Heart left ventricle (tissue), 16 donors: ENCODE results near the gene RNF31. TPM values are rescaled to one million over a fixed set of nuclear protein-coding genes. Genes with fewer than 3 reads are reported as not detected.

Source experiments
- ATAC-seq, 4 donors: fragments of 200-7000 bp; cut with Tn5 transposase; one replicate each; pipeline ENCODE4 v1.9.1; 2020 to 2022; ENCODE audit warnings: moderate library complexity in 4 of 4, mild to moderate bottlenecking in 3 of 4, moderate number of reproducible peaks in 1 of 4
- DNase-seq, 5 donors: peaks; one replicate each; pipeline ENCODE4 v3.0.0-alpha.2; 2020
- H3K27ac ChIP-seq, 12 donors: fragments of 200-600 bp; sonication (generic) in 4 of 12; one replicate each; pipeline versions ENCODE4 v1.5.0 to v1.8.0; 2016 to 2022; ENCODE audit warnings: mild to moderate bottlenecking in 2 of 12
- H3K27me3 ChIP-seq, 9 donors: fragments of 200-600 bp; sonication (generic) in 2 of 9; one replicate each; pipeline versions ENCODE4 v1.5.1 to v1.8.0; 2016 to 2022; ENCODE audit warnings: mild to moderate bottlenecking in 3 of 9
- H3K36me3 ChIP-seq, 9 donors: fragments of 200-600 bp; sonication (generic) in 2 of 9; one replicate each; pipeline versions ENCODE4 v1.5.0 to v1.8.0; 2018 to 2022; ENCODE audit warnings: mild to moderate bottlenecking in 2 of 9
- H3K4me1 ChIP-seq, 12 donors: fragments of 200-600 bp; sonication (generic) in 4 of 12; one replicate each; pipeline versions ENCODE4 v1.5.0 to v1.8.0; 2016 to 2022; ENCODE audit warnings: mild to moderate bottlenecking in 3 of 12
- H3K4me3 ChIP-seq, 12 donors: fragments of 200-600 bp; sonication (generic) in 4 of 12; one replicate each; pipeline versions ENCODE4 v1.5.0 to v1.8.0; 2017 to 2022; ENCODE audit warnings: mild to moderate bottlenecking in 9 of 12, moderate library complexity in 4 of 12
- H3K9me3 ChIP-seq, 12 donors: fragments of 200-600 bp; sonication (generic) in 4 of 12; one replicate each; pipeline versions ENCODE4 v1.5.0 to v1.8.0; 2016 to 2022; ENCODE audit warnings: mild to moderate bottlenecking in 1 of 12
- POLR2A ChIP-seq, 2 donors: fragments of 450-650 bp; IDR thresholded peaks; one replicate each; pipeline ENCODE4 v1.6.1; 2017; ENCODE audit warnings: antibody characterized with exemption in 2 of 2, mild to moderate bottlenecking in 2 of 2, moderate library complexity in 2 of 2
- WGBS, 4 donors: extraction: QIAGEN DNeasy Blood & Tissue Kit in 2 of 4; methylation state at CpG; one replicate each; pipeline versions ENCODE4 v1.1.5 to v1.1.7; 2013 to 2018; 5-methylcytosine and 5-hydroxymethylcytosine counted together
- intact Hi-C, 10 donors: fragments of 100-400 bp; cut with DNase I; formaldehyde crosslinking; loops; one replicate each; pipeline versions ENCODE4 v1.11.1 to v1.14.2; 2022
- polyA plus RNA-seq, 2 donors: library from polyadenylated mRNA; stranded (reverse); fragments of 200-250 nt; gene quantifications; one replicate each; pipeline ENCODE4 v1.2.3, GENCODE V29; 2013
- total RNA-seq, 9 donors: library from RNA; depleted of rRNA in 2 of 9; stranded (reverse); fragments of >200 nt in 2 of 9; fragmentation: NEBNext Ultra II Directional in 3 of 9; extraction: Animal tissue kit (Norgen Biotek cat#: 25700) in 3 of 9; gene quantifications; one replicate each; pipeline versions ENCODE4 v1.1.0 to v1.2.4, GENCODE V29; 2016 to 2023
- TF ChIP-seq, protein P1 (sequence below), 12 donors: fragments of 200-600 bp; sonication (generic) in 4 of 12; IDR thresholded peaks; one replicate each; pipeline versions ENCODE4 v1.5.0 to v1.8.0; 2018 to 2022; ENCODE audit warnings: antibody characterized with exemption in 12 of 12, mild to moderate bottlenecking in 5 of 12
- donor health status: ischemic (EF 13 %, LVEDD 7.1; RV severe dilation, severe dysfunction).
- donor health status: healthy with polysubstance abuse.
- donor health status: DM: no; HTN: yes; CAD: no.
- donor health status: DM: no; HTN: no; CAD: no.
- donor health status: ischemic (EF 25% LVEDD 6.9; RV normal size, moderate dysfunction).
- donor health status: ischemic (EF 25% LVEDD 5.7; RV mildly dilated, moderate dysfunction).
- donor health status: healthy.
- donor health status: DM: yes; HTN: yes; CAD: no.
- donor health status: ischemic (EF 35%, LVEDD 5.7; RV mildly dilated, moderate dysfunction).
- donor health status: nonischemic (EF 11% LVEDD 7.7; RV severe dilation, severe dysfunction).
- donor health status: DM: yes; HTN: yes; CAD: no.
- donor health status: PGD.
- donor health status: ischemic (EF 29% LVEDD 5.4; RV normal size, mild dysfunction).
- donor health status: nonischemic (EF 23%, LVEDD 6.1; RV moderate dilation, normal function).

The RNF31 gene
- total and polyA plus RNA-seq, 11 donors: 31.6 to 54.2 (median 36.6) TPM

DNA sequence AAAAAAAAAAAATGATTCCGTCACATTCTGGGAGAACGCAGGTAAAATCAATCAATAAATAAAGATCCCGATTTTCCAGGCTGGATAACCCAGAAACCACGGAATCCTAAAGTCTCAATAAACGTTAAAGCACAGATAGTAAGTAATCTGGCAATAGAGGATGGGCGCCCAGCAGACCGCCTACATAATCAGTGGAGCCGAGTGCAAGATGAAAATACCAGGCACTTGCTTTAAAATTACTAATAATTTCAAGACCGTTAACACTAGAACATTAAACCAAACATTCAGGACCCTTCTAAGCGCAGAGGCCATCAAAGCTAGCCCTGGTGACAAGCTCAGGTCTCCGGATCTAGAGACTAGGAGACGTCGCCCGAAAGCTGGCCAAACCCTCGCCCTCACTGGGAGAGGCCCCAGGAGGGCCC is 33.9 kb upstream of the RNF31 start:
- intact Hi-C loops: loop anchor here in 1 of 10 donors (5.0 kb wide), 1 partner anchor 34 kb away; the partner anchor contains the start of genes PSME2 and RNF31
- WGBS, 4 donors: 19 to 22% (median 20%) methylated on average over 15 of the region's 15 CpGs
- H3K27me3 ChIP-seq: no peaks in the 10 kb centered on the region
- ATAC-seq: peak in 1 of 4 donors; percentile 0
- H3K4me3 ChIP-seq: peak overlapping the region; percentile 48 to 79 (median 71)
- peaks cover 0 to 22% (median 16%) of the 10 kb centered on the region in 9 donors for H3K36me3 ChIP-seq
- peak overlapping the region; percentile 95 to 100 (median 97) for H3K27ac ChIP-seq
- TF ChIP-seq, protein P1, sequence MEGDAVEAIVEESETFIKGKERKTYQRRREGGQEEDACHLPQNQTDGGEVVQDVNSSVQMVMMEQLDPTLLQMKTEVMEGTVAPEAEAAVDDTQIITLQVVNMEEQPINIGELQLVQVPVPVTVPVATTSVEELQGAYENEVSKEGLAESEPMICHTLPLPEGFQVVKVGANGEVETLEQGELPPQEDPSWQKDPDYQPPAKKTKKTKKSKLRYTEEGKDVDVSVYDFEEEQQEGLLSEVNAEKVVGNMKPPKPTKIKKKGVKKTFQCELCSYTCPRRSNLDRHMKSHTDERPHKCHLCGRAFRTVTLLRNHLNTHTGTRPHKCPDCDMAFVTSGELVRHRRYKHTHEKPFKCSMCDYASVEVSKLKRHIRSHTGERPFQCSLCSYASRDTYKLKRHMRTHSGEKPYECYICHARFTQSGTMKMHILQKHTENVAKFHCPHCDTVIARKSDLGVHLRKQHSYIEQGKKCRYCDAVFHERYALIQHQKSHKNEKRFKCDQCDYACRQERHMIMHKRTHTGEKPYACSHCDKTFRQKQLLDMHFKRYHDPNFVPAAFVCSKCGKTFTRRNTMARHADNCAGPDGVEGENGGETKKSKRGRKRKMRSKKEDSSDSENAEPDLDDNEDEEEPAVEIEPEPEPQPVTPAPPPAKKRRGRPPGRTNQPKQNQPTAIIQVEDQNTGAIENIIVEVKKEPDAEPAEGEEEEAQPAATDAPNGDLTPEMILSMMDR (IDR thresholded peaks at IDR 0.05): no peak
- TF ChIP-seq POLR2A (IDR thresholded peaks at IDR 0.05): no peak
- no peaks in the 10 kb centered on the region for H3K9me3 ChIP-seq
- peaks cover 3 to 39% (median 24%) of the 10 kb centered on the region in 12 donors for H3K4me1 ChIP-seq
- DNase-seq: no peak

GRCh38 chr14:24113801-24114531 is 33.3 kb upstream of the RNF31 start:
- intact Hi-C loops: loop anchor here in 5 of 10 donors (1.0 to 5.0 kb wide), 8 partner anchors 17 to 75 kb away; partner anchors contain the start of genes IRF9 (in 3 of the 5), EMC9 (in 2 of the 5), PSME2 (in 2 of the 5) and FITM1 (in 1 of the 5)
- H3K4me3 ChIP-seq: peak overlapping the region; percentile 48 to 79 (median 71)
- no peaks in the 10 kb centered on the region for H3K9me3 ChIP-seq
- peaks cover 0 to 28% (median 22%) of the 10 kb centered on the region in 9 donors for H3K36me3 ChIP-seq
- 0 to 1% (median 1%) methylated on average over 39 to 42 of the region's 42 CpGs for WGBS, 4 donors
- no peaks in the 10 kb centered on the region for H3K27me3 ChIP-seq
- peaks cover 0 to 33% (median 20%) of the 10 kb centered on the region in 12 donors for H3K4me1 ChIP-seq
- TF ChIP-seq, protein P1 (IDR thresholded peaks at IDR 0.05): peak in 1 of 12 donors; percentile 5
- peak in 1 of 2 donors; percentile 59 for TF ChIP-seq POLR2A (IDR thresholded peaks at IDR 0.05)
- ATAC-seq (peak; percentile 45 to 64 (median 59)), DNase-seq (peak; percentile 89 to 92 (median 90))
- peak overlapping the region; percentile 95 to 100 (median 97) for H3K27ac ChIP-seq

DNA sequence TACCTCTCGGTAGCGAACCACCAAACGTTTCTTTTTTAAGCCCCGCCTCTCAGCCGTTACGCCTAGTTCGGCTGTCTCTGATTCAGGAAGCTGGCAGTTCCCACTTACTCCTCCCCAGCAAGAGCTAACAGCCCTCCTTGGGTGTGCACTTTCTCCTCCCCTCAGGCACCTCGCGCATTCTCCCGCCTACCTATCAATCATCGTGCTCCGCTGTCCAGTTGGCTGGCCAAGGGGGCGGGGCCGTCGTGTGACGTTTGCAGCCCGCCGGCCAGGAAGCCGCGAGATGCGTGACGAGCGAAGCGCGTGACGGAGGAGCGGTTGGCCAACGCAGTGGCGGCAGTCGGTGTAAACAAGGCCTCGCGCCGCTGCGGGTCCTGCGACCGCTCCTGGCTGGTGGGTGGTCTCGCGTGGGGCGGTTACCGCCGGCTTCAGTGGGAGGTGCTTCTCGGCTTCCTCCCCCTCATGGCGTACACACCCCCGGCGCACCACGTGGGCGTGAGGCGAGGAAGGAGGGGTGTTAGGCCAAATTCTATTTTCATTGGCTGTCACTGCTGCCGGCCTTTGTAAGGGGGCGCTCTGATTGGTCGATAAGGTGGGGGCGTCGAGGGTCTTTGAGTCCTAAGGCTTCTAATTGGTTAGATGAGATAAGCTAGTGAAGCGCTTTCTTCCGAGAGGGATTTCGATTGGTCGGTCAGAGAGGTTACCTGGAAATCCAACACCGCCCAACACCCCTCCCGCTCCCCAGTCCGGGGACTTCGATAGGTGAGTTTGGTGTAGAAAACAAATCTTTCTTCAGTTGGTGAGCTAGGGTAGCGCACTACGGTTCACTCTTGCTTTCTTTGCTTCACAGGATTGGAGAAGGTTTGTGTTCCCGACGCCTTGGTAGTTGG is 32.5 kb upstream of the RNF31 start, which contains the start of the genes DCAF11 and NRL:
Gene DCAF11, plus strand, starts transcription at position 246 of the 890 bp plus-strand sequence. CDS start 818 bp downstream, outside the sequence.
Gene NRL, minus strand, starts transcription at position 418 of the 890 bp plus-strand sequence. CDS start 32,101 bp downstream, outside the sequence.
- H3K4me1 ChIP-seq: peaks cover 0 to 31% (median 18%) of the 10 kb centered on the region in 12 donors
- peak; percentile 99 for DNase-seq
- peak within 1 kb of the TSS; percentile 95 to 100 (median 97) for H3K27ac ChIP-seq
- H3K36me3 ChIP-seq: peaks cover 0 to 36% (median 30%) of the 10 kb centered on the region in 9 donors
- H3K9me3 ChIP-seq: no peaks in the 10 kb centered on the region
- intact Hi-C loops: loop anchor here in 5 of 10 donors (1.0 to 5.0 kb wide), 8 partner anchors 16 to 74 kb away; partner anchors contain the start of genes IRF9 (in 3 of the 5), EMC9 (in 2 of the 5), PSME2 (in 2 of the 5) and FITM1 (in 1 of the 5)
- peak; percentile 93 to 95 (median 94) for ATAC-seq
- WGBS, 4 donors: 0% methylated on average over 44 to 65 of the region's 65 CpGs
- TF ChIP-seq POLR2A (IDR thresholded peaks at IDR 0.05): peak in 1 of 2 donors; percentile 9
- TF ChIP-seq, protein P1 (IDR thresholded peaks at IDR 0.05): peak in 2 of 12 donors; percentile 22 to 36
- H3K4me3 ChIP-seq: peak within 1 kb of the TSS; percentile 48 to 79 (median 71)
- H3K27me3 ChIP-seq: no peaks in the 10 kb centered on the region
